HepG2 (cell line): ENCODE results near the gene PLEKHA8. TPM values are rescaled to one million over a fixed set of nuclear protein-coding genes. Genes with fewer than 3 reads are reported as not detected.
"Not testable (repeated sequence)": the region's sequence is repeated elsewhere in the genome, so short reads cannot be mapped to it uniquely, and the experiment has no call there.

Source experiments
- ATAC-seq: fragments of 200-7000 bp; cut with Tn5 transposase; 3 replicates; pipeline ENCODE4 v1.9.1; 2020; ENCODE audit warnings: mild to moderate bottlenecking, moderate library complexity
- BruUV-seq: library from RNA; stranded (reverse); fragments of 400-500 nt; replicated peaks from 2 replicates; lab custom pipeline; 2021; lab: Mats Ljungman, UMichigan
- CTCF ChIA-PET: fragments of 300-600 bp; formaldehyde crosslinking; extraction: SDS; loops from one replicate; lab custom pipeline; 2021; ENCODE audit warnings: low total read pairs, inconsistent platforms, low intra/inter-chr PET ratio; lab: Yijun Ruan, JAX
- POLR2A ChIA-PET: fragments of 350-600 bp; sonication (Branson Sonifier 250); formaldehyde crosslinking; loops from one replicate; lab custom pipeline; 2020; ENCODE audit warnings: antibody characterized with exemption, inconsistent platforms; lab: Yijun Ruan, JAX
- DNase-seq: peaks from one replicate; pipeline ENCODE4 v3.0.0-alpha.2; 2015; ENCODE audit warnings: low spot score
- FAIRE-seq: peaks from 3 replicates; lab custom pipeline; 2011; peaks lifted over from hg19 to GRCh38; lab: Jason Lieb, UNC
- H2AFZ ChIP-seq: one replicate; pipeline ENCODE4 v1.6.1; 2011; ENCODE audit warnings: low read length, inconsistent platforms
- H3K27ac ChIP-seq: fragments of 300-600 bp; 3 replicates; pipeline ENCODE4 v1.8.0; 2011; ENCODE audit warnings: mixed run types, mild to moderate bottlenecking, mixed read lengths, low read length, inconsistent platforms; ENCODE audit not compliant: insufficient read depth; ENCODE audit errors: extremely low read length
- H3K27me3 ChIP-seq, 2 experiments: fragments of 200-600 bp in 1 of 2; 2 replicates in 1 of 2; 3 replicates in 1 of 2; pipeline versions ENCODE4 v1.6.0 to v1.8.0; 2011; ENCODE audit warnings: low read length in 2 of 2, mild to moderate bottlenecking in 2 of 2, moderate library complexity in 2 of 2, inconsistent platforms in 1 of 2; ENCODE audit not compliant: insufficient read depth in 2 of 2, control insufficient read depth in 1 of 2
- H3K36me3 ChIP-seq, 2 experiments: fragments of 200-600 bp in 1 of 2; replicated peaks in 1 of 2; 2 replicates in 1 of 2; 3 replicates in 1 of 2; pipeline versions ENCODE4 v1.5.1 to v1.8.0; 2011; ENCODE audit warnings: low read length in 2 of 2, inconsistent platforms in 1 of 2; ENCODE audit not compliant: insufficient read depth in 2 of 2, control insufficient read depth in 1 of 2
- H3K4me1 ChIP-seq: 2 replicates; pipeline ENCODE4 v1.5.1; 2012; ENCODE audit warnings: low read length, inconsistent platforms; ENCODE audit not compliant: insufficient read depth
- H3K4me2 ChIP-seq: 2 replicates; pipeline ENCODE4 v1.6.0; 2011; ENCODE audit warnings: low read depth, low read length, inconsistent platforms
- H3K4me3 ChIP-seq, 3 experiments: fragments of 200-600 bp in 1 of 3; sonication (generic), shearing (Covaris generic) in 1 of 3; replicated peaks in 1 of 3; 2 replicates each; pipeline ENCODE4 v1.5.1; 2011 to 2016; ENCODE audit warnings: low read length in 3 of 3, inconsistent platforms in 2 of 3, low read depth in 2 of 3, mild to moderate bottlenecking in 2 of 3, control low read depth in 1 of 3, mixed read lengths in 1 of 3; ENCODE audit not compliant: insufficient read depth in 1 of 3
- H3K79me2 ChIP-seq: one replicate; pipeline ENCODE4 v1.6.1; 2011; ENCODE audit warnings: low read length, inconsistent platforms; ENCODE audit not compliant: insufficient read depth
- H3K9ac ChIP-seq: 2 replicates; pipeline ENCODE4 v1.6.0; 2011; ENCODE audit warnings: mild to moderate bottlenecking, low read depth, low read length, inconsistent platforms; ENCODE audit not compliant: insufficient read depth
- H3K9me3 ChIP-seq: 2 replicates; pipeline ENCODE4 v1.5.1; 2012; ENCODE audit warnings: mild to moderate bottlenecking, low read length
- H4K20me1 ChIP-seq: 2 replicates; pipeline ENCODE4 v1.6.0; 2011; ENCODE audit warnings: inconsistent platforms, mild to moderate bottlenecking, low read length, moderate library complexity; ENCODE audit not compliant: insufficient read depth
- EEA1 ChIP-seq: sonication (generic); formaldehyde crosslinking; IDR thresholded peaks from 2 replicates; pipeline ENCODE4 v1.5.1; 2020; ENCODE audit warnings: mild to moderate bottlenecking, missing genetic modification reagents, borderline replicate concordance
- FOXP4 ChIP-seq: sonication (generic); formaldehyde crosslinking; IDR thresholded peaks from 2 replicates; pipeline ENCODE4 v1.4.0; 2020; ENCODE audit warnings: missing genetic modification reagents
- HNF4A ChIP-seq: sonication (generic); formaldehyde crosslinking; IDR thresholded peaks from 2 replicates; pipeline ENCODE4 v1.4.0; 2020; ENCODE audit warnings: missing genetic modification reagents
- STAG1 ChIP-seq: sonication (generic); formaldehyde crosslinking; IDR thresholded peaks from 2 replicates; pipeline ENCODE4 v1.4.0; 2020; ENCODE audit warnings: missing genetic modification reagents
- ZFX ChIP-seq: sonication (generic); formaldehyde crosslinking; IDR thresholded peaks from 2 replicates; pipeline ENCODE4 v1.4.0; 2020; ENCODE audit warnings: mild to moderate bottlenecking, low read depth, missing genetic modification reagents, moderate library complexity
- ZNF350 ChIP-seq: sonication (generic); formaldehyde crosslinking; IDR thresholded peaks from 2 replicates; pipeline ENCODE4 v1.4.0; 2020; ENCODE audit warnings: mild to moderate bottlenecking, low read depth, missing genetic modification reagents, borderline replicate concordance
- ZNF451 ChIP-seq: sonication (generic); formaldehyde crosslinking; IDR thresholded peaks from 2 replicates; pipeline ENCODE4 v1.5.0; 2020; ENCODE audit warnings: mild to moderate bottlenecking, missing genetic modification reagents
- ZNF788 ChIP-seq: sonication (generic); formaldehyde crosslinking; IDR thresholded peaks from 2 replicates; pipeline ENCODE4 v1.5.0; 2020; ENCODE audit warnings: mild to moderate bottlenecking, missing genetic modification reagents, borderline replicate concordance
- WGBS: methylation state at CpG from one replicate; pipeline ENCODE4 v1.1.6; 2017; ENCODE audit warnings: low lambda C conversion rate; 5-methylcytosine and 5-hydroxymethylcytosine counted together
- in situ Hi-C: cut with HindIII; loops from 2 replicates; pipeline ENCODE4 v1.10.0; 2017; ENCODE audit warnings: low pct_unique_long_range_greater_than_20kb; ENCODE audit not compliant: extremely low pct_ligation_motif_present
- intact Hi-C: fragments of 100-400 bp; cut with micrococcal nuclease; formaldehyde crosslinking; loops from one replicate; pipeline ENCODE4 v1.10.0; 2022; ENCODE audit not compliant: unreplicated experiment
- polyA plus RNA-seq, 8 experiments: library from polyadenylated mRNA; depleted of rRNA in 3 of 8; stranded (reverse) in 7 of 8; unstranded in 1 of 8; fragments of >200 nt; fragmentation: Illumina TruSeq in 4 of 8; extraction: Trizol in 4 of 8; gene quantifications; 2 replicates each; pipeline versions ENCODE4 v1.2.1 to v1.2.3, GENCODE V29; 2011 to 2016; ENCODE audit warnings: low read depth in 4 of 8, missing spikeins in 1 of 8, mixed read lengths in 1 of 8; ENCODE audit not compliant: insufficient read depth in 1 of 8
- total RNA-seq, 5 experiments: library from RNA; depleted of rRNA; stranded (reverse); fragments of >200 nt; fragmentation: Illumina TruSeq; extraction: Trizol; gene quantifications; 2 replicates each; pipeline ENCODE4 v1.2.3, GENCODE V29; 2016; ENCODE audit warnings: low read depth in 1 of 5
- TF ChIP-seq, protein P1 (sequence below): sonication (generic); formaldehyde crosslinking; IDR thresholded peaks from 2 replicates; pipeline ENCODE4 v1.8.0; 2022; ENCODE audit warnings: missing genetic modification reagents, mild to moderate bottlenecking, borderline replicate concordance
- TF ChIP-seq, protein P2 (sequence below): sonication (generic); formaldehyde crosslinking; IDR thresholded peaks from 2 replicates; pipeline ENCODE4 v1.4.0; 2020; ENCODE audit warnings: missing genetic modification reagents
- TF ChIP-seq, protein P3 (sequence below): sonication (generic); formaldehyde crosslinking; IDR thresholded peaks from 2 replicates; pipeline ENCODE4 v1.4.0; 2020; ENCODE audit warnings: mild to moderate bottlenecking, missing genetic modification reagents

Gene PLEKHA8
- total and polyA plus RNA-seq, 2 of the 13 experiments (the other 11 are each of a cell fraction or from before 2014, with no cell fraction given) = 12.5 to 26.4 TPM

GRCh38 chr7:30093420-30093952, 65.3 kb downstream of the PLEKHA8 start (continued):
- TF ChIP-seq ZNF350 (CRISPR knock-in tag) (no peak), HNF4A (CRISPR knock-in tag) (peak; percentile 29)
- TF ChIP-seq, protein P1, sequence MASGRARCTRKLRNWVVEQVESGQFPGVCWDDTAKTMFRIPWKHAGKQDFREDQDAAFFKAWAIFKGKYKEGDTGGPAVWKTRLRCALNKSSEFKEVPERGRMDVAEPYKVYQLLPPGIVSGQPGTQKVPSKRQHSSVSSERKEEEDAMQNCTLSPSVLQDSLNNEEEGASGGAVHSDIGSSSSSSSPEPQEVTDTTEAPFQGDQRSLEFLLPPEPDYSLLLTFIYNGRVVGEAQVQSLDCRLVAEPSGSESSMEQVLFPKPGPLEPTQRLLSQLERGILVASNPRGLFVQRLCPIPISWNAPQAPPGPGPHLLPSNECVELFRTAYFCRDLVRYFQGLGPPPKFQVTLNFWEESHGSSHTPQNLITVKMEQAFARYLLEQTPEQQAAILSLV (CRISPR knock-in tag) = no peak

GRCh38 chr7:30098599-30098998, 70.4 kb downstream of the PLEKHA8 start:
- H2AFZ ChIP-seq, in situ Hi-C loops, POLR2A ChIA-PET, CTCF ChIA-PET, DNase-seq, intact Hi-C loops, H3K79me2 ChIP-seq, BruUV-seq, H3K4me2 ChIP-seq, H3K27me3 ChIP-seq, H3K9ac ChIP-seq, FAIRE-seq, H3K27ac ChIP-seq, ATAC-seq, H4K20me1 ChIP-seq, H3K4me1 ChIP-seq, H3K9me3 ChIP-seq, H3K36me3 ChIP-seq, H3K4me3 ChIP-seq: not testable (repeated sequence)
- WGBS = 97% methylated on average over 17 of the region's 21 CpGs

DNA sequence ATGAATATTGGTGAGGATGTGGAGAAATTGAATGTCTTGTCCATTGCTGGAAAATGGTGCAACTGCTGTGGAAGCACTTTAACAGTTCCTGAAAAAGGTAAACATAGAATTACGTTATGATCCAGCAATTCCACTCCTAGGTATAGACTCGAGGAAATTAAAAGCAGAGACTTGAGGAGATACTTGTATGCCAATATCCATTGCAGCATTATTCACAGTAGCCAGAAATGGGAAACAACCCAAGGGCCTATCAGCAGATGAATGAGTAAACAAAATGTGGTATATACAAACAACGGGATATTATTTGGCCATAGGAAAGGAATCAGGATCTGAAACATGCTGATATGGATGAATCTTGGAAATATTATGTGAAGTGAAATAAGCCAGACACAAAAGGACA, 74.1 kb downstream of the PLEKHA8 start:
- H3K9me3 ChIP-seq = no peaks in the 10 kb centered on the region
- WGBS = 92% methylated on average over 3 of the region's 3 CpGs
- H3K36me3 ChIP-seq = no peaks in the 10 kb centered on the region; a peak in 1 of 5 replicates
- FAIRE-seq (no peak), DNase-seq (no peak), ATAC-seq (no peak)
- no peaks in the 10 kb centered on the region for H4K20me1 ChIP-seq
- H3K79me2 ChIP-seq = no peaks in the 10 kb centered on the region
- H2AFZ ChIP-seq = no peak overlapping the region
- in situ Hi-C loops (no loop called here), intact Hi-C loops (no loop called here)
- no peak overlapping the region for H3K4me2 ChIP-seq
- BruUV-seq = no TSS peak
- ChIA-PET POLR2A (no interaction called here), CTCF (no interaction called here)
- H3K4me3 ChIP-seq = no peak overlapping the region
- no peaks in the 10 kb centered on the region for H3K27me3 ChIP-seq
- H3K9ac ChIP-seq = no peak overlapping the region
- H3K4me1 ChIP-seq = no peaks in the 10 kb centered on the region
- H3K27ac ChIP-seq = no peak overlapping the region
- no peak for TF ChIP-seq EEA1 (CRISPR knock-in tag)
- TF ChIP-seq FOXP4 (CRISPR knock-in tag) = no peak
- TF ChIP-seq ZFX (CRISPR knock-in tag) = no peak
- TF ChIP-seq, protein P2, sequence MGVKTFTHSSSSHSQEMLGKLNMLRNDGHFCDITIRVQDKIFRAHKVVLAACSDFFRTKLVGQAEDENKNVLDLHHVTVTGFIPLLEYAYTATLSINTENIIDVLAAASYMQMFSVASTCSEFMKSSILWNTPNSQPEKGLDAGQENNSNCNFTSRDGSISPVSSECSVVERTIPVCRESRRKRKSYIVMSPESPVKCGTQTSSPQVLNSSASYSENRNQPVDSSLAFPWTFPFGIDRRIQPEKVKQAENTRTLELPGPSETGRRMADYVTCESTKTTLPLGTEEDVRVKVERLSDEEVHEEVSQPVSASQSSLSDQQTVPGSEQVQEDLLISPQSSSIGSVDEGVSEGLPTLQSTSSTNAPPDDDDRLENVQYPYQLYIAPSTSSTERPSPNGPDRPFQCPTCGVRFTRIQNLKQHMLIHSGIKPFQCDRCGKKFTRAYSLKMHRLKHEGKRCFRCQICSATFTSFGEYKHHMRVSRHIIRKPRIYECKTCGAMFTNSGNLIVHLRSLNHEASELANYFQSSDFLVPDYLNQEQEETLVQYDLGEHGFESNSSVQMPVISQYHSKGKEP (CRISPR knock-in tag) = no peak
- TF ChIP-seq STAG1 (CRISPR knock-in tag) = no peak
- TF ChIP-seq, protein P3, sequence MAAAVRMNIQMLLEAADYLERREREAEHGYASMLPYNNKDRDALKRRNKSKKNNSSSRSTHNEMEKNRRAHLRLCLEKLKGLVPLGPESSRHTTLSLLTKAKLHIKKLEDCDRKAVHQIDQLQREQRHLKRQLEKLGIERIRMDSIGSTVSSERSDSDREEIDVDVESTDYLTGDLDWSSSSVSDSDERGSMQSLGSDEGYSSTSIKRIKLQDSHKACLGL = no peak
- TF ChIP-seq ZNF451 = no peak
- no peak for TF ChIP-seq ZNF788 (CRISPR knock-in tag)
